Measurements from ENCODE around the gene RSU1.

Gene RSU1

GRCh38 chr10:16750461-16750860 lies 66.8 kb downstream of the RSU1 start:
- Histone ChIP-seq H3K27ac (no peak overlapping the region), H3K4me3 (no peak overlapping the region)
- TF ChIP-seq, protein P1, sequence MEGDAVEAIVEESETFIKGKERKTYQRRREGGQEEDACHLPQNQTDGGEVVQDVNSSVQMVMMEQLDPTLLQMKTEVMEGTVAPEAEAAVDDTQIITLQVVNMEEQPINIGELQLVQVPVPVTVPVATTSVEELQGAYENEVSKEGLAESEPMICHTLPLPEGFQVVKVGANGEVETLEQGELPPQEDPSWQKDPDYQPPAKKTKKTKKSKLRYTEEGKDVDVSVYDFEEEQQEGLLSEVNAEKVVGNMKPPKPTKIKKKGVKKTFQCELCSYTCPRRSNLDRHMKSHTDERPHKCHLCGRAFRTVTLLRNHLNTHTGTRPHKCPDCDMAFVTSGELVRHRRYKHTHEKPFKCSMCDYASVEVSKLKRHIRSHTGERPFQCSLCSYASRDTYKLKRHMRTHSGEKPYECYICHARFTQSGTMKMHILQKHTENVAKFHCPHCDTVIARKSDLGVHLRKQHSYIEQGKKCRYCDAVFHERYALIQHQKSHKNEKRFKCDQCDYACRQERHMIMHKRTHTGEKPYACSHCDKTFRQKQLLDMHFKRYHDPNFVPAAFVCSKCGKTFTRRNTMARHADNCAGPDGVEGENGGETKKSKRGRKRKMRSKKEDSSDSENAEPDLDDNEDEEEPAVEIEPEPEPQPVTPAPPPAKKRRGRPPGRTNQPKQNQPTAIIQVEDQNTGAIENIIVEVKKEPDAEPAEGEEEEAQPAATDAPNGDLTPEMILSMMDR (IDR thresholded peaks at IDR 0.05), result no peak
- DNase-seq (ENCODE audit: low spot score), result no peak

DNA sequence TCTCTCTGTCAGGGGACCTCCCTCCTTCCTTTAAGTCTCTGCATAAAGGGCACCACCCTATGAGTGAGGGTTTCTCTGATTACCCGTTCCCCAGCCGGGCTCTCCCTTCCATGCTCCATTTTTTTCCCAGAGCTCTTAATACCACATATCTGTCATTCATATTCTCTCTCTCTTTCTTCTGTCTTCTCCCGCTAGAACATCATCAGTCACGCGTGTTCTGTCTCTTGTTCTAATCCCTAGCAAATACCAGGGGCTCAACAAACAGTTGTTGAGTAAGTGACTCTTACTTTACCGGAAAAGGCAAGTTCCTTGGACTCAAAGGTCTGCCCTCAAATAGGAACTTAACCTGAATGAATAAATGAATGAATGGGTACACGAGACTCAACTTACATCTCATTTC lies 68.5 kb downstream of the RSU1 start:
- no peak overlapping the region for H3K27ac ChIP-seq
- no peak for DNase-seq (ENCODE audit: low spot score)
- TF ChIP-seq, protein P1 (IDR thresholded peaks at IDR 0.05), result no peak
- H3K4me3 ChIP-seq, result no peak overlapping the region

- TF ChIP-seq, protein P1 (IDR thresholded peaks at IDR 0.05), result no peak
Observed at GRCh38 chr10:16746856-16747255, 70.4 kb downstream of the RSU1 start.

DNA sequence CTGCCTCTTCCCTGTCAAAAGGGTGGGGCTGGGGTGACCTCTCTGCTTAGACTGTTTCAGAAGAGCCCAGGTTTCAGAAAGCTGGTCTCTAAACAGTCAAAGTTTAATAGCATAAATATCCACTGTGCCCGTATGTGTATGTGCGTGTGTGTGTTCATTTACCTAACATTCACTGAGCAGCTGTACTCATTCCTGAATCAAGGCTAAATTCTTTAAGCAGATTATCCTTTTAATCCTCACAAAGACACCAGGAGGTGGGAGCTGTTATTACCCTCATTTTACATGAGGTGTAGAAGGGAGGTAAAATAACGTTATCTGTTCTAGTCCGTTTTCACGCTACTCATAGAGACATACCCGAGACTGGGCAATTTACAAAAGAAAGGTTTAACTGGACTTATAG lies 72.2 kb downstream of the RSU1 start:
- no peak for DNase-seq (ENCODE audit: low spot score)
- Histone ChIP-seq H3K4me3 (no peak overlapping the region), H3K27ac (no peak overlapping the region)
- TF ChIP-seq, protein P1 (IDR thresholded peaks at IDR 0.05), result no peak

More at GRCh38 chr10:16746856-16747255, 70.4 kb downstream of the RSU1 start:
- no peak overlapping the region for H3K27ac ChIP-seq
- no peak overlapping the region for H3K4me3 ChIP-seq
- no peak for DNase-seq (ENCODE audit: low spot score)

GRCh38 chr10:16742165-16742960 lies 74.9 kb downstream of the RSU1 start:
- TF ChIP-seq, protein P1 (IDR thresholded peaks at IDR 0.05), result no peak
- no peak overlapping the region for H3K4me3 ChIP-seq
- no peak for DNase-seq (ENCODE audit: low spot score)
- no peak overlapping the region for H3K27ac ChIP-seq

DNA sequence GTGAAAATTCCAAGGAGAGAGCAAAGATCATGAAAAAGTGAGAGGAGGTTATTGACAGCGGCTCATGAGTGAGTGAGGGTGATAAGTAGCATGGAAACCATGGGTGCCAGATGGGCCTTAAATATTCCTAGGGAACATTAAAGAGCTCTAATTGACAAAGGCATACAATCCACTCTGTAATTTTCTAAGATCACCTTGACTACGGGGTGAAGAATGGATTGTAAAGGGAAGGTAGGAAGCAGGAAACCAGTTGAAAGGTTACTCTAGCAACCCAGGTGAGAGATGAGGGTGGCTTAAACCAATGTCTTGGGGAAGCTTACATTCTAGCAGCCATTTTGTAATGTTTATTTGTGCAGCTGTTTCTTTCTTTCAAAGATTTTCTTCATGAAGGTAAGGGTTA lies 75.7 kb downstream of the RSU1 start:
- Histone ChIP-seq H3K4me3 (no peak overlapping the region), H3K27ac (no peak overlapping the region)
- TF ChIP-seq, protein P1 (IDR thresholded peaks at IDR 0.05), result no peak
- DNase-seq (ENCODE audit: low spot score), result no peak

- TF ChIP-seq, protein P1 (IDR thresholded peaks at IDR 0.05), result no peak
- Histone ChIP-seq H3K4me3 (no peak overlapping the region), H3K27ac (no peak overlapping the region)
- DNase-seq (ENCODE audit: low spot score), result no peak
Observed at GRCh38 chr10:16737420-16737819, 79.8 kb downstream of the RSU1 start.
